Globus pallidus (tissue), 1 donor: ENCODE results near the gene NAT8L.

Experiments used
- DNase-seq: peaks from one replicate; pipeline ENCODE4 v3.0.0-alpha.2; 2015; ENCODE audit warnings: low spot score

NAT8L gene

DNA sequence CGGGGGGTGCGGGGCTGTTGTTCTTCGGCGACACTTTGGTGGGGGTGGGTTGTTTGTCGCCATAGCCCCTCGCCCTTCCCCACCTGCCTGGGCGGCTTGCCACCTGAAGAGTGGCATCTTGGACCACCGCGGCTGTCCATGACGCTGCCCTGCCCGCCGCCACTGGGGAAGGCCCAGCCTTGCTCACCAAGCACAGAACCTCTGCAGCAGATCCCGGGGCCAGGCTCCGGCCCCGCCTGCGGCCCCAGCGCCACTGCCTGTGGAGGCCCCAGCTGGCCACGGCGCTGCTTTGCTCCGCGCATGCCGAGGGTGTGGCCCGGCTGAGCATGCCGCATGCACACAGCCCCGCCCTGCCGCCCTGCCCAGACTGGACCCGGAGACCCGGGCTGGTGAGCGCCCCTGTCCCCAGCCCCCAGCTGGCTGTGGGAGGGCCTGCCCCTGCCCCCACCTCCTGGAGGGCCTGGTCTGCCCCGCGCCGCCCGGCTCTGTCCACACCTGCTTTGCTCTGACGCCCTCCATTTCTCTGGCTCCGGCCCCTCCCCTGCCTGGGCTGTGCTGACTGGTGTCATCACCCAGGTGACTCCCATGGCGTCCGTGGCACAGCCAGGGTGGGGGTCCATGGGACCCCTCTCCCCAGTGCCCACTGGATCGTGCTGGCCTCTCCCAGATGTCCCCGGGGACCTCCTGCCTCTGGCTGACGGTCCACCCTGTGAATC lies 5.3 kb downstream of the NAT8L start:
- DNase-seq, result no peak

DNA sequence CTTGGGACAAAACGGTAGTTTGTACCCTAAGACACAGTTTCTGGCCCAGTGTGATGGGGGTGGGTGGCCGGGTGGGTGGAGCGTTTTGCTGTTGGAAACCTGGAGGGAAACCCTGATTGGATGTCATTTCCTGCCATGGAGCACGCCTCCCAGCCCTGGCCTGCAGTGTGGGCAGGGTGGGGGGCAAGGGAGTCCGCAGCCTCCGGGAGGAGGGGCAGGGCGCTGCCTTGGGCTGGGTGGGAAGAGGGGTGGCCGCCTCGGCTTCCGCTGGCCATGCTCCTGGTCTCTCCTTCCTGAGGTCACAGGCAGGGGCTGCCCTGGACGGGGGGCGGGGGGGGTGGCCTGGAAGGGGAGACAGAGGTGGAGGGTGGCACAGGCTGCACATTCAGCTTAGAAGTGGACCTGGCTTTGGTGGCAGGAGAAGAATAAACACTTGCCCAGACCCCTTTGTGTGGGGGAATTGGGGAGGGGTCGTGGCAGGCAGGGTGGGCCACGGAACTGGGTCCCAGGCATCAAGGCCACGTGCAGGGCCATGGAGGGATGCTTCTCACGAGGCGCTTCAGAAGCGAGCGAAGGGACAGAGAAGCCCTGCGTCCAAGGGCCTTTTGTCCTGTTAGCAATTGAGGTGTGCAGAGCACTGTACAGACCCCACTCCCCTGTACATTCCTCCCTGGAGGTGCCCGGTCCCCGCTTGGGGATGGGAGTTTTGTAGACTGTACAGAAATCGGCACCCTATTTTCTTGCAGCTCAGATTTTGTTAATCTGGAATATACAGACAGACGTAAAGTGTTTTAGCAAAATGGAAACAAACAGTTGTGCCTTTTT lies 6.2 kb downstream of the NAT8L start:
- DNase-seq, result no peak

DNA sequence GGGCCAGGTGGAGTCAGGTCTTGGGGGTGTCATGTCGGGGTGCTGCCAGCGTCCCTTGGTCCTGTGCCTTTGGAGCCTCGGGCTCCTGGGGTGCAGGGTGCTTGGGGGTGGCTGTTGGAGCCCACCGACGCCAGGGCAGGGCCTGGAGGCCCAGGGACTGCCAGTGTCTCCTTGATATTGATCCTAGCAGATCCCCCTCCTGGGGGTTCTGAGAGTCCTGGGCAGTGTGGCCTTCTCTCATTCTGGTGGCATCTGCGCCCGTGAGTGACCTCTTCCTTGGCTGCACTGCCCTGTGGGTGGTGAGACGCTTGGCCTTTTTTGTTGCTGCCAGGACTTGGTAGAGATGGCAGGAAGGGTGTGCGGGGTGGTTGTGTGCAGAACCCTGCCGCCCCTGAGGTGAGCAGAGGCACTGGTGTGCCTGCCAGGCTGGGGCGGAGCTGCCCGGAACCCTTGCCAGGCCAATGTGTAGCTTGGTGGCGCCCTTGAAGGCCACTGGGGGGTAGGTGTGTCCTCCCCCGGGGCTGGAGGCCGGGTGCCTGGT lies 7.0 kb downstream of the NAT8L start:
- no peak for DNase-seq

DNA sequence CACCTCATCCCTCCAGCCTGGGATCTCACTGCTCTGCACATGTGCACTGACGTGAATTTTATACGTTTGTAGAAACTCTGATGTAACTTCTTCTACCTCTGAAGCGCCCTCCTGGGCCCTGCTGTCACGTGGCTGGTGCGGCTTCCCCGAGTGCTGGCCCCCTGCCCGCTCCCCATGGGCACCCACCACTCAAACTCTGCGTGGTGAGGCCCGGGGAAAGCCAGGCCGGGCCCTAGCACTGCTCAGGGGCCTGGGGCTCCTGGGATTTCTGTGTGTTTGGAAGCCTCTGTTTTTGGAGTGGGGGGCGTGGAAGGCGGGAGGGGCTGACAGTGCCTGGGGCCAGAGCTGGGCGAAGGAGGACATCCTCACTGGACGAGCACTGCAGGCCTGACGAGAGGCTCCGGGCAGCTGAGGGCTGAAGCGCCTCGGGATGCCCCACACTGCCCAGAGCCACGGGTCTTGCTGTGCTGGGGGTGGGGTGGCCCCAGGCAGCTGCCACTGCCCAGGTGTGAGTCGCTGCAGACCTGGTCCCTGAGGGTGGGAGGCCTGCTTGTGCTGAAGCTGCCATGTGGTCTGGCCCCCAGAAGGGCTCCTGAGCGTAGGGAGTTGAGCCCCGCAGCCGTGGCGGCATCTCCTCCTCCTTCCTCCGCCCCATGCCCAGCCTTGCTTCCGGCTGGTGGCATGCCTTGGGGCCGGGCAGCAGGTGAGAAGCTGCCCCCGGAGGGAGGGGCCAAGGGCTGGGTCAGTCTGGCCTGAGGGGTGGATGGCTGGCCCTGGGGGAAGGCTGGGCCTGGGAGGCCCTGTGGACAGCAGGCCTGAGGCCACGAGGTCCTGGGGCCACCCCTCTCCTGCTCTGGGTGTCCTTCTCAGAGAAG lies 7.7 kb downstream of the NAT8L start:
- no peak for DNase-seq

DNA sequence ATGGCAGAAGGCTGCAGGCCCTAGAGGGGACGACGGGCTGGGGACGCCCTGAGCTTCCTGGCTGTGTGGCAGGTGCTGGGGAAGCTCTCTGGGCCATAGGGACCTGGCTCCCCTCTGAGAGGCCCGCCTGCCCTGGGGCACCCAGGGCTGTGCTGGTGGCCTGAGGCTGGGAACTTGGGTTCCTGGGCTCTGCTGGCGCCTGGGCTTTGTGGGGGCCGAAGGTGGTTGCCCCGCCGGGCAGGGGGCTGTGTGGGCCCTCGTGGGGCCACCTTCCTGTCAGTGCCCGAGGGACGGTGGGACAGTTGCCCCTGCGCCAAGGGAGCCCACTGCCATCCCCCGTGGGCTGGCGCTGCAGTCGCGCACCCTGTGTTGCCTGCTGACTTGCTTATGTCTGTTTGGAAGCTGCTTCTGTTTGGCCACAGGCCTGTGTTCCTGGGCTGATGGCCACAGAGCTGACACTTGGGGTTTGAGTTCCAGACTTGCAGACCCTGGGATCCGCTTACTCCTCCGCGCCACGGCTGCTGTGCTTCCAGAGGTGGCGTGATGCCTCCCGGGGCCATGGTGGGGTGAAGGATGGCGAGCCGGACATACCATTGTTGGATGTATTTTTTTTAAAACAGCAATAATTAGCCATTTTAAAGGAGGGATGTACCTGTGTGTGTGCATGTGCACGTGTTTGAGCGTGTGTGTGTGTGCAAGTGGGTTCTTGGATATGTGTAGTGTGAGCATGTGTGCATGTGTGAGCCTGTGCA lies 8.5 kb downstream of the NAT8L start:
- DNase-seq, result no peak

DNA sequence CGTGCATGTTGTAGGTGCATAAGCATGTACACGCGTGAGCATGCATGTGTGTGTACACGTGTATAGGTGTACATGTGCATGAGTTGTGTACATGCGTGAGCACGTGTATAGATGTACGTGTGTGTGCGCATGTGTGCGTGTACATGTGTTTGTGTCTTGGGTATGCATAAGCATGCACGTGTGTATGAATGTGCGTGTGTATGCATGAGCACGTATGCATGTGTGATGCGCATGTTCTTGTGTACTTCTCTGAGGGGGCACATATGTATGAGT lies 9.0 kb downstream of the NAT8L start:
- DNase-seq, result no peak

DNA sequence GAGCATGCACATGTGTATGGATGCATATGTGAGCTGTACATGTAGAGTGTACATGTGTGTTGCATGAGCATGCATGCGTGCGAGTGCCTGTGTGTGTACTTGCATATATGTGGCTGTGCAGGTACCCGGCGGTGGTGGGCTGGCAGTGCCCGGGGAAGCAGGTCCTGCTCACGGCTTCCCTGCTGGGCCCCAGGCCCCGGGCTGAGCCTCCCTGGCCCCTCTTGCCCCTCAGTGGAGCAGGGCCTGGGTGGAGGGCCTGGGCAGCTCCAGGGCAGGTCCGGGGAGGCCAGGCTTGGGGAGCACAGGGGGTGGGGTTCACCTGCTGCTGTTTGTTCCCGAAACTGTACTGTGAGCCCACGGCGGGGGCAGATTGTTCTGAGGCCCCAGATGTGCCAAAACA lies 9.4 kb downstream of the NAT8L start:
- no peak for DNase-seq

DNA sequence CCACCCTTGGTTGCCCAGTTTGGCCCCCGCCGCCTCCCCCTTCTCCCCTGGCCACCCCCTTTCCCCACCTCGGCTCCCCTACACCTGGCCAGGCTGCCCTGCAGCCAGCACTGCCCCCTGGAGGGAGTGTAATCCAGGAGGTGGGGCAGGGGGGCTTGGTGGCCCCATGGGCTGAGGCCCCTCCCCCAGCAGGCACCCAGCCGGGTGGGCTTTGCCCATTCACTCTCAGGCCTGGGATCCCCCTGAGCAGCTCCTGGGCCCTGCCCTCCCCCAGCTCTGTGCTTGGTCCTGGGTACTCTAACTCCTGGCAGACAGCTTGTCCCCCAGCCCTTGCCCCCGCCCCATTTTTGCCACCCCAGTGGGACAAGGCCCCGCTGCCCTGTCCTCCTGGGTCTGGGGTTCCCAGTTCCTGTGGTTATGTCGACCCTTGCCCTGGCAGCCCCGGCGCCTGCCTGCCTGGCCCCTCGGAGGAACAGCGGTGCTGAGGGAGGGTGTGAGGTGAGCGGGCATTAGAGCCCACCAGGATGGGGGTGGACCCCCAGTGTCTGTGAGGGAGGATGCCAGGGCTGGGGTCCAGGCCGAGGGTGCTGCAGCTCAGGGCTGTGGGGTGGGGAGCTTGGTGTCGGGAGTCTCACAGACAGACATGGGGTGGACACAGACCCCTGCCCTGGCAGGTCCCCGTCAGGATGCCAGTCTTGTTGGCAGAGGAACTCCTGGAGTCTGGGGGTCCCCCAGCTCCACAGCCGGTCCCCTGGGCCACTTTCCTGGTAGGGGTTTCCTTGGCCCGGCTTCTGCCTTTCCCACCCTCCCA lies 10.2 kb downstream of the NAT8L start:
- DNase-seq, result no peak

DNA sequence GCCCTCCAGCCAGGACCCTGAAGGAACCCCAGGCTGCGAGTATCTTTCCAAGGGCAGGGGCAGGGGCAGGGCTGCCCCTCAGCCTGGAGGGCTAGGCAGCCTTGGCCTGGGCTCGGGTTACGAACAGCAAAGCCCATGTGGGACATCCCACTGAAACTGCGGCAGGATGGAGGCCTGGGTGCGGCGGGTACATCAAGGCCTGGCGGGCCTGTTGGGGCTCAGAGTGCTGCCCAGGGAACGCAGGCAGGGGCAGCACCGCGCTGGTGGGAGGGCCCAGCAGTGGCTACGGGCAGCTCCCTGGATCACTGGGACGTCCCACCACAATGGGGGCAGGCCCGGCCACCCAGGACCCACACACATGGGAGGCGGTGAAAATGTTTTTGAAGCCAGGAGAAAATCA lies 10.9 kb downstream of the NAT8L start:
- DNase-seq, result no peak

DNA sequence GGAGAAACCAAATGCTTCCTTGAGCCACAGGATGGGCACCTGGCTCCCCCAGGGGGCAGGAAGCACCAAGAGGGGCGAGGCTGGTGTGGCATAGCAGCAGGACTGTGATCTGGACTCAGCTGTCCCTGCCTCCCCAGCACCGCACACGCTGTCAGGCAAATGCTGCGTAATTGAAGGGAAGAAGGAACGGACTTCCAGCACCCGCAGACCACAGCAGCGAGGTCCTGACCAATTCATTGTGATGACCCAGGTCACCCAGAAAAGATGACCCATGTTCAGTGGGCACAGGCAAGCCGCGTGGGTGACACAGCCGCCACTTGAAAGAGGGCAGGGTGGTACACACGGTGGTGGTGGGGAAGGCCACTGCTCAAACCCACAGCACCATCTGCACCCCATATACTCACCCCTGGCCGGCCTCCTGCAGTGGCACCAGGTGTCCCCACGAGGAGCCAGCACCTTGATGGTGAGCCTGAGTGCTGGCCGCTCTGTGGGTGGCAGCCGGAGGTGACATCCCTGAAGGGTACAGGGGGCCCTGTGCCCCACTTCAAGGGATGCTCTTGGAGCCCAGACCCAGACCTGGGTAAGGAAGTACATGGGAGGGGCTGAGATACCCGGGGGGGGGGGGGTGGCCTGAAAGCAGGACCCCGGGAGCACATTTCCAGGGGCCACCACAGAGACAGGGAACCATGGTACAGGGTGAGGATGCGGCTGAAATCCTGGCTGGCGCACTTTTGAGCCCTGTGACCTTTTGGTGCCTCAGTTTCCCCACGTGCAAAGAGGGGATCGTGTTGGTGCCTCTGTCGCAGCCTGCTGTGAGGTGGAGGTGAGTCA lies 11.5 kb downstream of the NAT8L start:
- no peak for DNase-seq

DNA sequence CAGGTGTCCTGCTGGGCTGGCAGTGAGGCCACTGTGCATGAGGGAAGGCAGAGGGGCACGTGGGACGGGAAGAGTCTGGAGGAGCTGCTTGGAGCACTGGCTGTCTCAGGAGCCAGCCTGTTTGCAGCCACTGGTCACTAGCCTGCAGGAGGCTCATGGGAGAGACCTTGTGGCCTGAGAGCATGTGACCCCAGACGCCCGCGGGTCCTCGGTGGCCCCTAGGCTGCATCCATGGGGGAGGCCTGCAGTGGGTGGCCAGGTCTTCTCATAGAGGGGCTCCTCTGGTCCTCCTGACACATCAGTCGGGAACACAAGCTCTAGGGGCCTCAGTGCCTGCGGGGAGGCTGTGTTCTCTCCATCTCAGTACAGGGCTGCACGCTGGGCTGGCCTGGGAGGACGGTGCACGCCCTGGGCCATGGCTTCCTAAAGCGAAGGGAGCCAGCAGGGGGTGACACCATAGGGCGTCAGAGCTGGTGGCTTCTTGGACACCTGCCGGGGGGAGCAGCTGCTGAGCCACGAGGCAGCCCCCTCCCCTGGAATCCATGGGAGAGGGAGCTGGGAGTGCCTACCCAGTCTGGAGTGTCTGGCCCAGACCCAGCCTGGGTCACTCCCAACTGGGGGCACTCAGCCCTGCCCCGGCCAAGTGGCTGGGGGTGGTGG lies 12.3 kb downstream of the NAT8L start:
- peak; percentile 63 for DNase-seq

DNA sequence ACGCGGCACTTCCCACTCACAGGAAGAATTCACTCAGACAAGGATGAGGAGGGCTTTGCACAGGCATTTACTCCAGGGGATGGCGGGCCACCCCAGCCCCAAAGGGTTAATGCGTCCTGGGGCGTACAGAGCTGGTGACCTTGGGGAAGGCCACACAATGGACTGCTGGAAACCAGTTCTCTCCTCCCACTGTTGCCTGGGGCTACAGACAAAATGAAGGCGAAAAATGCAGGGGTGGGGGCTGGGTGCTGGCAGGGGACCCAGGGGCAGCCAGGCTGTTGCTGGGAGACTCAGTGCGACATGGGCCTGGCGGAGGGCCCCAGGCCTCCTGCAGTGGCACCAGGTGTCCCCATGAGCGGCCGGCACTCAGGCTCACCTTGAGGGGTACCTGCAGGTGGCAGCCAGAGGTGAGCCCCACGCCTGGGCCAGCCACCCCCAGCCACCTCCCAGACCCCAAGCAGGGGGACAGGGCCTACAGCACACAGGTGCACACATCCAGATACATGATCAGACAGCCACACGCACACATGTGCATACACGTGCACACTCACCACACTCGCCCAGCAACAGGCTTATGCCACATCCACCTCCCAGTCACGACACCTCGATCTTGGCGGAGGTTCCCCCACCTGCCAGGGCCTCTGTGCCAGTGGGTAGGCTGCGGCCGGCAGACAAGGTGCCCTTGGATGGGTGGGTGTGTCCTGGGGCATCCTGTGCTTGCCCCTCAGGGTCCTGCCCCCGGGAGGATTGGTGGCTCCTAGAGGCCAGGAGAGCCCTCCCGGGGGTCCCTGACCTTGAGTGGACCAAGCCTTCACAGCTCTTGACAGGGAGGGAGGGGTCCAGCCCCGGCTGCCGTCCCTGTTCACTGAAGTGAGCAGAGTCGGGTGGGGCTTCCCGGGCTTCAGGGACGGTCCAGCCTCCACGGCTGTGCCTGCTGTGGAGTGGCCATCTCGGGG lies 13.1 kb downstream of the NAT8L start:
- peak; percentile 69 for DNase-seq

DNA sequence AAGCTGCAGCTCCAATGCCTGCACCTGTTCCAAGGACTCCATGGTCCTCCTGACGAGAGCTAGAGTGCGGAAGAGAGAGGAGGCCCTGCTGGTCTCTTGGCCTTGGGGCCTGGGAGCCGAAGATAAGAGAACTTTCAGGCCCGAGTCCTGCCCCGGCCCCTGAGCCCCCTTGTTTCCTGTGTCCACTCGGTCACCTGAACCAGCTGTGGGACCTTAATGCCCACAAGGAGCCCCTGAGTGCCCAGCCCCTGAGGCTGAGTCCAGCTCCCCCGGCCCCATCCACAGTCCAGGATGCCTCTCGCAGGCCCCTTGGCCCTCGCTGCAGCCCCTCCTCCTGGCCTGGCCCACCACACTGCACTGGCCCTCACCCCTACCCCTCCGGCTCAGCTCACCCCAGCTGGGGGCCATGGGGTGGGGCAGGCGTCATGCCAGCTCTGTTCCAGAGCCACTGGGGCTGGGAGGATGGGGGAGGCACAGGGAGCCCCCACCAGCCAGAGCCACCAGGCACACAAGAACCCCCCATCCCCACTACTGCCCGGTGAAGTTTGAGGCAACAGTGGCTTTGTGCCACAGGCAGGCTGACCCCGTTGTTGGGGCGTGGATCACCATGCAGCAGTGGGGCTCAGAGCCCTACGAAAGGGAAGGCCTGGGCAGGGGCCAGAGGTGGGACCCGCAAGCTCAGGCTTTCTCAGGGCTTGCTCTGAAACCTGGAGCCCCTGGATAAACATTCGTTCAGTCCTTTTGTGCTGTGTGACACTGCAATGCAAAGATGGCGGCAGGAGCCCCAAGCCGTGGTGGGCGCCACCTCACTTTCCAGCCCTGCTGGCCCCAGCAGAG lies 14.1 kb downstream of the NAT8L start:
- DNase-seq, result no peak

DNA sequence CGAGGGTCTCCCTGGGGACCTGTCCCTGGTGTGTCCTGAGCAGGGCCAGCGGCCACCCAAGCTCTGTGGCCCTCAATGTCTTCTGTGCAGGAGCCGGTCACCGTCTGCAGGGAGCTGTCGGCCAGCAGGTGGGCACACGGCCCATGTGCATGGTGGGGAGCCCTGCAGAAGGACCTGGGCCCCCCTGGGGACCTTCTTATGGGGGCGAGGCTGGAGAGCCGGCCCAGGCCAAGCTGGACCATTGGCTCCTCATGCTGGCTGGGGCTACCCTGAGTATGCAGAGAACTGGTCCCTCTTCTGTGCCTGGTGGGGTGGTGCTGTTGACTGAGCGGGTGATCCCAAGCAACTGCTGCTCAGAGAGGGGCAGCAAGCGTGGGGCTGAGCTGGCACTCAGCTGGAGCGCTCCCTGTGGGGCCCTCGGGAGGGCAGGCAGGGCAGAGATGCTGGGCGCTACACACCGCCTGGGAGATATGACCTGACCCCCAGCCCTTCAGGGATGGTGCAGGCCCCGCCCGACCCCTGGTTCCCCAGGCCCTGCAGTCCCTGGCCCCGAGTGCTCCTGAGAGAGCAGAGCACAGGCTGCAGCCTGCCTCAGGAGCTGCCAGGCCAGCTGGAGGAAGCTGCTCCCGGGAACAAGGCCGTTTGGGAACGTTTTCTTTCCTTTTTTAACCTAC lies 14.8 kb downstream of the NAT8L start:
- DNase-seq, result no peak

DNA sequence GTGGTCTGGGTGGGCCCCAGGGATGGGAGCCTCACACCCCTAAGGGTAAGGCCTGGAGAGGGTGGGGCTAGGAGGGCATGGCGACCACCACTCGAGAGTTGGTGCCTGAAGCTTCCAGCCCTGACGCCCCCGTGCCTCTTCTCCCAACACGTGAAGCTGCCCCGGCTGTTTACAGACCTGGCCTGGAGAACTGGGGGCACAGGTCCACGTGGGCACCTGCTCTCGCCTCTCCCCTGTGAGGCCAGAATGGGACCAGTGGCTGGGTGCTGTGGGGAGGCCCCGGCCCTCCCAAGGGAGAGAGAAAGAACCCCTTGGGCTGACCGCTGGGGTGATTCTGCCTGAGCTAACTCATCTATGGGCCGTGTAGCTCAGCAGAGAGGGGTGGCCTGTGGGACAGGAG lies 15.5 kb downstream of the NAT8L start:
- DNase-seq, result no peak

DNA sequence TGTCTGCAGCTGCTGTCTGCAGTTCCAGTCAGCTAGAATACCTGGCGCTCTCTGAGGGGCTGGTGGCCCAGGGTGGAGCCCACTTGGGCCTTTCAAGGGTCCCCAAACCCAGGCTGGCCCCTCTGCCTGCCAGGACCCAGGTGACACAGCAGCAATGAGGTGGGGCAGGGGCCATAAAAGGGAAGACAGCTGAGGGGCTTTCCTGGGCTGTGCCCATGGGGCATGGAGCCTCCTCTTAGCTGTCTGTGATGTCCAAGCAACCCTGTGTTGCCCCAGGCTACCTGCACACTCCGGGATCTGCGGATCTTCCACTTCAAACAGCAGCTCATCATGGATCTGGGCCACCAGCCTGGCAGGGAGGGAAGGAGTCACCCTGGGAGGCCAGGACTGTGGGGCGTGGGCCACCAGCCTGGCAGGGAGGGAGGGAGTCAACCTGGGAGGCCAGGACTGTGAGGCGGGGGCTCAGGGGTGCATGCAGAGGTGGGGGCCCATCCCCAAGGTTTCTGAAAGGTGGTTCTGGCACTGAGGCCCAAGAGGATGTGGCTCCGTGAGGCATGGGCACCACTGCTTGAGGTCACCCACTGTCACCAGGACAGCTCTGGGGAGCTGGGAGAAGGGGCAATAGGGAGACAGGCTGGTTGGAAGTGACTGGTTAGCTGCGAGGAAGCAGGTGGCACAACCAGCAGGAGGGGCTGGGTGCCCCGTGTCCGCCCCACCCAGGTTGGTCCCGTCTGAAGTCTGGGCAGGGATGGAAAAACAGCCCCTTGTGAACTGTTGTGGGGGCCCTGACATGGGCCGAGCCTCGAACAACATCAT lies 16.3 kb downstream of the NAT8L start:
- DNase-seq, result no peak
